Thoracic aorta (tissue), 2 donors: ENCODE measurements around the gene KRTAP9-1. TPM values are rescaled to one million over a fixed set of nuclear protein-coding genes. Genes with fewer than 3 reads are reported as not detected.
"Not testable (repeated sequence)": the region's sequence is repeated elsewhere in the genome, so short reads cannot be mapped to it uniquely, and the experiment has no call there.

Source experiments
- ATAC-seq: fragments of 150-250 bp; one replicate; pipeline ENCODE4 v1.8.0; 2017; ENCODE audit warnings: low read depth; ENCODE audit not compliant: insufficient number of reproducible peaks, low FRiP score
- DNase-seq: peaks from one replicate; pipeline ENCODE4 v3.0.0-alpha.2; 2020; ENCODE audit warnings: low spot score
- H3K27ac ChIP-seq, 2 donors: fragments of 200-600 bp; sonication (generic); 1 replicate in 1 of 2; 2 replicates in 1 of 2; pipeline ENCODE4 v1.5.1; 2016; ENCODE audit warnings: mild to moderate bottlenecking in 2 of 2, moderate library complexity in 2 of 2
- H3K27me3 ChIP-seq: fragments of 200-600 bp; sonication (generic); replicated peaks from 2 replicates; pipeline ENCODE4 v1.6.0; 2016; ENCODE audit warnings: mild to moderate bottlenecking; ENCODE audit not compliant: insufficient read depth
- H3K36me3 ChIP-seq: fragments of 200-600 bp; sonication (generic); one replicate; pipeline ENCODE4 v1.5.1; 2016
- H3K4me1 ChIP-seq, 2 donors: fragments of 200-600 bp; sonication (generic); 1 replicate in 1 of 2; 2 replicates in 1 of 2; pipeline versions ENCODE4 v1.5.1 to v1.6.0; 2016; ENCODE audit warnings: low read depth in 2 of 2, mild to moderate bottlenecking in 1 of 2; ENCODE audit not compliant: control insufficient read depth in 1 of 2
- H3K4me3 ChIP-seq: fragments of 200-600 bp; sonication (generic); 2 replicates; pipeline ENCODE4 v1.5.1; 2016; ENCODE audit warnings: mild to moderate bottlenecking
- H3K9me3 ChIP-seq: fragments of 200-600 bp; sonication (generic); 2 replicates; pipeline ENCODE4 v1.5.1; 2016
- CTCF ChIP-seq: fragments of 200-600 bp; sonication (generic); IDR thresholded peaks from one replicate; pipeline ENCODE4 v1.5.1; 2019; ENCODE audit warnings: antibody characterized with exemption
- total RNA-seq, 2 donors: library from RNA; depleted of rRNA; stranded (reverse); fragments of >200 nt; gene quantifications; one replicate each; pipeline versions ENCODE4 v1.1.0 to v1.2.3, GENCODE V29; 2016

KRTAP9-1 gene
- total RNA-seq, 2 donors from 2014 or later: not detected

- no peak for TF ChIP-seq CTCF
- H3K36me3 ChIP-seq: no peaks in the 10 kb centered on the region
- H3K27ac ChIP-seq: no peak overlapping the region
- peaks cover 5% of the 10 kb centered on the region for H3K9me3 ChIP-seq
- no peaks in the 10 kb centered on the region for H3K4me1 ChIP-seq
- DNase-seq (no peak), ATAC-seq (no peak)
- H3K27me3 ChIP-seq: no peaks in the 10 kb centered on the region
- H3K4me3 ChIP-seq: no peak overlapping the region
These were observed 42.0 kb upstream of the KRTAP9-1 start for GRCh38 chr17:41147531-41148204.

- H3K9me3 ChIP-seq, H3K4me3 ChIP-seq, DNase-seq, H3K27ac ChIP-seq, ATAC-seq, H3K36me3 ChIP-seq, H3K27me3 ChIP-seq, H3K4me1 ChIP-seq: not testable (repeated sequence)
These were observed 40.6 kb upstream of the KRTAP9-1 start for GRCh38 chr17:41148971-41149651.

DNA sequence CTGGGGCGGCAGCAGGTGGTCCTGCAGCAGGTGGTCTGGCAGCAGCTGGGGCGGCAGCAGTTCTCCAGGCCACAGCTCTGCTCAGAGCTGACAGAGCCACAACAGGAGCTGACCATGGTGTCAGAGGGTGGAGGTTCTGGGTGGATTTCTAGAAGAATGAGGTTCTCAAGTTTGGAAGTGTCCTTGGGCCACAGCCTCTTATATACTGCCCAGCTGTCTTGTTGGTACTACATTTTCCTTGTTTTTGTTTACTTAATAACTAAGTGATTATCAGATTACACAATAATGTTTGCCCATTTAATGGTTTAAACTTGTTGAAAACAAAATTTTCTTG is 40.1 kb upstream of the KRTAP9-1 start, which contains the start of gene KRTAP4-5:
Gene KRTAP4-5, minus strand, starts transcription at position 174 of the 334 bp plus-strand sequence. Its CDS starts 58 bp downstream, at position 116.
- ATAC-seq (no peak), DNase-seq (no peak)
- no peaks in the 10 kb centered on the region for H3K36me3 ChIP-seq
- no peaks in the 10 kb centered on the region for H3K27me3 ChIP-seq
- no peaks in the 10 kb centered on the region for H3K4me1 ChIP-seq
- no peak within 1 kb of the TSS for H3K27ac ChIP-seq
- no peak within 1 kb of the TSS for H3K4me3 ChIP-seq
- H3K9me3 ChIP-seq: no peaks in the 10 kb centered on the region
- no peak for TF ChIP-seq CTCF

DNA sequence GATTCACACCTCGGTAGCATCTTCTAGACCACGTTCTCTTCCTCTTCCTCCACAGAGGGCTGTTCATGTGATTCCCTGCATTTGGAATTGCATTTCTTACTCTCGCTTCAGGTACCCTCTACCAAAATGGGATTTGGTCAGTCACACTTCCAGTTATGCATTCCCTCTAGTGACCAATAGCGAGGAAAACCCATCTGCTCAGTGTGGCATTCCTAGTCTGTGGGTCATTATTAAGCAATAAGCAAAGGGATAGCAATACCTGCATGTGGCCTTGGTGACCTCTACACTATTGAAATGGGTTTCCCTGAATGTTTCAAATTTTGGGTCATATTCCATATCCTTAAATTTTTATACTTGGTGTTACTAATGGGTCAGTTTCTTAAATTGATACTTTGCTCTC is 39.7 kb upstream of the KRTAP9-1 start:
- H3K9me3 ChIP-seq: no peaks in the 10 kb centered on the region
- no peaks in the 10 kb centered on the region for H3K27me3 ChIP-seq
- no peak overlapping the region for H3K27ac ChIP-seq
- DNase-seq (no peak), ATAC-seq (no peak)
- no peaks in the 10 kb centered on the region for H3K36me3 ChIP-seq
- TF ChIP-seq CTCF: no peak
- H3K4me1 ChIP-seq: no peaks in the 10 kb centered on the region
- H3K4me3 ChIP-seq: no peak overlapping the region

DNA sequence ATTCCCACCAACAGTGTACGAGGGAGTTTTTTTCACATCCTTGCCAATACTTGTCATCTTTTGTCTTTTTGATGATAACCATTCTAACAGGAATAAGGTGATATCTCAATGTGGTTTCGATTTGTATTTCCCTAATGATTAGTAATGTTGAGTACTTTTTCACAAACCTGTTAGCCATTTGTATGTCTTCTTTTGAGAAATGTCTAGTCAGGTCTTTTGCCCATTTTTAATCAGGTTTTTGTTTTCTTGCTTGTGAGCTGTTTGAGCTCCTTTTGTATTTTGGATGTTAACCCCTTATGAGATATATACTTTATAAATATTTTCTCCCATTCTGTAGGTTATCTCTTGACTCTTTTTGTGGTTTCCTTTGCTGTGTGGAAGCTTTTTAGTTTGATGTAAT is 38.2 kb upstream of the KRTAP9-1 start:
- no peak for TF ChIP-seq CTCF
- DNase-seq: no peak
- H3K27me3 ChIP-seq: no peaks in the 10 kb centered on the region

More for the DNA sequence above, 38.2 kb upstream of the KRTAP9-1 start:
- no peaks in the 10 kb centered on the region for H3K9me3 ChIP-seq
- no peak overlapping the region for H3K4me3 ChIP-seq
- no peaks in the 10 kb centered on the region for H3K4me1 ChIP-seq
- H3K36me3 ChIP-seq: no peaks in the 10 kb centered on the region
- no peak for ATAC-seq
- no peak overlapping the region for H3K27ac ChIP-seq
